Upper lobe of left lung (tissue), 6 donors: ENCODE data around the gene DDHD1. TPM values are rescaled to one million over a fixed set of nuclear protein-coding genes. Genes with fewer than 3 reads are reported as not detected.
"Not testable (repeated sequence)": the region's sequence is repeated elsewhere in the genome, so short reads cannot be mapped to it uniquely, and the experiment has no call there.

ENCODE experiments used
- ATAC-seq, 2 donors: fragments of 200-7000 bp; cut with Tn5 transposase; one replicate each; pipeline ENCODE4 v1.9.1; 2022; ENCODE audit warnings: mild to moderate bottlenecking in 2 of 2, moderate library complexity in 2 of 2; ENCODE audit not compliant: low FRiP score in 2 of 2
- DNase-seq, 2 donors: peaks; one replicate each; pipeline ENCODE4 v3.0.0-alpha.2; 2019 to 2020
- H3K27ac ChIP-seq, 4 donors: fragments of 200-600 bp; sonication (generic); one replicate each; pipeline ENCODE4 v1.5.1; 2016 to 2019
- H3K27me3 ChIP-seq, 4 donors: fragments of 200-600 bp; sonication (generic); one replicate each; pipeline ENCODE4 v1.5.1; 2017 to 2019
- H3K36me3 ChIP-seq, 4 donors: fragments of 200-600 bp; sonication (generic); one replicate each; pipeline ENCODE4 v1.5.1; 2016 to 2019
- H3K4me1 ChIP-seq, 4 donors: fragments of 200-600 bp; sonication (generic); one replicate each; pipeline ENCODE4 v1.5.1; 2018 to 2019
- H3K4me3 ChIP-seq, 4 donors: fragments of 200-600 bp; sonication (generic); one replicate each; pipeline ENCODE4 v1.5.1; 2017 to 2019; ENCODE audit warnings: mild to moderate bottlenecking in 2 of 4, moderate library complexity in 1 of 4
- H3K9me3 ChIP-seq, 4 donors: fragments of 200-600 bp; sonication (generic); one replicate each; pipeline ENCODE4 v1.5.1; 2018 to 2019
- EP300 ChIP-seq, 4 donors: sonication (generic); formaldehyde crosslinking; IDR thresholded peaks; one replicate each; pipeline ENCODE4 v1.5.1; 2017; ENCODE audit warnings: antibody characterized with exemption in 4 of 4, control low read depth in 2 of 4
- POLR2A ChIP-seq, 4 donors: fragments of 450-650 bp; IDR thresholded peaks; one replicate each; pipeline ENCODE4 v1.5.1; 2016 to 2017; ENCODE audit warnings: antibody characterized with exemption in 4 of 4, mild to moderate bottlenecking in 2 of 4
- POLR2AphosphoS5 ChIP-seq, 2 donors: sonication (generic); formaldehyde crosslinking; IDR thresholded peaks; one replicate each; pipeline ENCODE4 v1.5.1; 2017; ENCODE audit warnings: antibody characterized with exemption in 2 of 2
- WGBS, 2 donors: methylation state at CpG; one replicate each; pipeline ENCODE4 v1.1.5; 2017 to 2018; 5-methylcytosine and 5-hydroxymethylcytosine counted together
- total RNA-seq, 6 donors: library from RNA; depleted of rRNA in 4 of 6; stranded (reverse); fragments of >200 nt in 4 of 6; gene quantifications; one replicate each; pipeline versions ENCODE4 v1.1.0 to v1.2.1, GENCODE V29; 2016 to 2021
- TF ChIP-seq, protein P1 (sequence below), 6 experiments: fragments of 450-650 bp in 4 of 6; fragments of 200-600 bp in 2 of 6; sonication (generic) in 2 of 6; IDR thresholded peaks; one replicate each; pipeline ENCODE4 v1.5.1; 2016 to 2019; ENCODE audit warnings: antibody characterized with exemption in 6 of 6
- donor health status: DM: no; HTN: no; CAD: no; lungs with moderate emphysema.
- donor health status: DM: no; HTN: yes; CAD: no; lungs with severe emphysema.

The DDHD1 gene
- total RNA-seq, 6 donors from 2014 or later, result 18.4 to 30.8 (median 25.8) TPM

- Histone ChIP-seq H3K9me3 (no peaks in the 10 kb centered on the region), H3K4me3 (no peak overlapping the region), H3K36me3 (no peaks in the 10 kb centered on the region), H3K27me3 (no peaks in the 10 kb centered on the region), H3K4me1 (peaks cover 0 to 6% (median 2%) of the 10 kb centered on the region in 4 donors), H3K27ac (no peak overlapping the region)
- DNase-seq (no peak), ATAC-seq (no peak)
- TF ChIP-seq POLR2A (IDR thresholded peaks at IDR 0.05), result no peak
- TF ChIP-seq EP300 (IDR thresholded peaks at IDR 0.05), result no peak
- TF ChIP-seq, protein P1, sequence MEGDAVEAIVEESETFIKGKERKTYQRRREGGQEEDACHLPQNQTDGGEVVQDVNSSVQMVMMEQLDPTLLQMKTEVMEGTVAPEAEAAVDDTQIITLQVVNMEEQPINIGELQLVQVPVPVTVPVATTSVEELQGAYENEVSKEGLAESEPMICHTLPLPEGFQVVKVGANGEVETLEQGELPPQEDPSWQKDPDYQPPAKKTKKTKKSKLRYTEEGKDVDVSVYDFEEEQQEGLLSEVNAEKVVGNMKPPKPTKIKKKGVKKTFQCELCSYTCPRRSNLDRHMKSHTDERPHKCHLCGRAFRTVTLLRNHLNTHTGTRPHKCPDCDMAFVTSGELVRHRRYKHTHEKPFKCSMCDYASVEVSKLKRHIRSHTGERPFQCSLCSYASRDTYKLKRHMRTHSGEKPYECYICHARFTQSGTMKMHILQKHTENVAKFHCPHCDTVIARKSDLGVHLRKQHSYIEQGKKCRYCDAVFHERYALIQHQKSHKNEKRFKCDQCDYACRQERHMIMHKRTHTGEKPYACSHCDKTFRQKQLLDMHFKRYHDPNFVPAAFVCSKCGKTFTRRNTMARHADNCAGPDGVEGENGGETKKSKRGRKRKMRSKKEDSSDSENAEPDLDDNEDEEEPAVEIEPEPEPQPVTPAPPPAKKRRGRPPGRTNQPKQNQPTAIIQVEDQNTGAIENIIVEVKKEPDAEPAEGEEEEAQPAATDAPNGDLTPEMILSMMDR (IDR thresholded peaks at IDR 0.05), result no peak
- TF ChIP-seq POLR2AphosphoS5 (IDR thresholded peaks at IDR 0.05), result no peak
- 71 to 100% methylated on average over 2 of the region's 2 CpGs for WGBS, 2 donors
Measured at GRCh38 chr14:53128303-53129028, 24.7 kb downstream of the DDHD1 start.

GRCh38 chr14:53127832-53128231, 25.3 kb downstream of the DDHD1 start:
- Histone ChIP-seq H3K9me3 (no peaks in the 10 kb centered on the region), H3K4me3 (no peak overlapping the region), H3K27me3 (no peaks in the 10 kb centered on the region), H3K27ac (no peak overlapping the region), H3K36me3 (no peaks in the 10 kb centered on the region), H3K4me1 (peaks cover 0 to 6% (median 2%) of the 10 kb centered on the region in 4 donors)
- 83 to 88% methylated on average over 7 of the region's 7 CpGs for WGBS, 2 donors
- DNase-seq, result no peak
- TF ChIP-seq, protein P1 (IDR thresholded peaks at IDR 0.05), result no peak
- TF ChIP-seq EP300 (IDR thresholded peaks at IDR 0.05) (no peak), POLR2AphosphoS5 (IDR thresholded peaks at IDR 0.05) (no peak), POLR2A (IDR thresholded peaks at IDR 0.05) (no peak)
- no peak for ATAC-seq

DNA sequence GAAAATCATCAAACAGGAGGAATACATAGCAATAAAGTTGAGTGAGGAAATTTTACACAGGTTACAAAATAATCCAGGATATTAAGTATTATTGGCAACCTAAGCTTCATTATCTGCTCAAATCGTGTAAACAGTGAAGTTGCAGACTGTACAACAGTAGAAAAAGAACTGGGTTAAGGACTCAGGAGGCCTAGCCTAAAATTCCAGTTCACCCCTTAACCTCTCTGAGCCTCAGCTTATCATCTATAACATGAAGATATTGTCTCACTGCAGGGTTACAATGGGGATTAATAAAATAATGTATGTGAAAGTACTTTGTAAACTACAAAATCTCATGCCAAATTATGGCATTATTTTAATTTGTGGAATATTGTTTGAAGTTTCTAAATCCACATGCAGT, 26.0 kb downstream of the DDHD1 start:
- H3K4me1 ChIP-seq, result peaks cover 0 to 6% (median 2%) of the 10 kb centered on the region in 4 donors
- TF ChIP-seq EP300 (IDR thresholded peaks at IDR 0.05), result no peak
- TF ChIP-seq, protein P1 (IDR thresholded peaks at IDR 0.05), result no peak
- TF ChIP-seq POLR2A (IDR thresholded peaks at IDR 0.05), result no peak
- TF ChIP-seq POLR2AphosphoS5 (IDR thresholded peaks at IDR 0.05), result no peak
- peak overlapping the region in 1 of 4 donors; percentile 3 for H3K4me3 ChIP-seq
- DNase-seq (no peak), ATAC-seq (no peak)
- no peaks in the 10 kb centered on the region for H3K36me3 ChIP-seq
- no peaks in the 10 kb centered on the region for H3K9me3 ChIP-seq
- no peaks in the 10 kb centered on the region for H3K27me3 ChIP-seq
- peak overlapping the region in 1 of 4 donors; percentile 10 for H3K27ac ChIP-seq
- 13 to 19% methylated on average over 1 of the region's 1 CpG for WGBS, 2 donors

- peaks cover 0 to 6% (median 2%) of the 10 kb centered on the region in 4 donors for H3K4me1 ChIP-seq
- H3K4me3 ChIP-seq, result peak overlapping the region in 2 of 4 donors; percentile 3
- DNase-seq, result no peak
- 37 to 41% methylated on average over 6 of the region's 6 CpGs for WGBS, 2 donors
- no peaks in the 10 kb centered on the region for H3K36me3 ChIP-seq
- no peak for TF ChIP-seq EP300 (IDR thresholded peaks at IDR 0.05)
- TF ChIP-seq, protein P1 (IDR thresholded peaks at IDR 0.05), result no peak
- no peak for TF ChIP-seq POLR2AphosphoS5 (IDR thresholded peaks at IDR 0.05)
- no peak for TF ChIP-seq POLR2A (IDR thresholded peaks at IDR 0.05)
- H3K9me3 ChIP-seq, result no peaks in the 10 kb centered on the region
- peak overlapping the region in 1 of 4 donors; percentile 10 for H3K27ac ChIP-seq
- no peak for ATAC-seq
- no peaks in the 10 kb centered on the region for H3K27me3 ChIP-seq
Measured at GRCh38 chr14:53126731-53127130, 26.4 kb downstream of the DDHD1 start.

- peaks cover 0 to 6% (median 2%) of the 10 kb centered on the region in 4 donors for H3K4me1 ChIP-seq
- DNase-seq (no peak), ATAC-seq (peak in 1 of 2 donors; percentile 36)
- no peaks in the 10 kb centered on the region for H3K9me3 ChIP-seq
- no peaks in the 10 kb centered on the region for H3K27me3 ChIP-seq
- 74 to 75% methylated on average over 3 of the region's 3 CpGs for WGBS, 2 donors
- H3K4me3 ChIP-seq, result no peak overlapping the region
- H3K27ac ChIP-seq, result no peak overlapping the region
- TF ChIP-seq, protein P1 (IDR thresholded peaks at IDR 0.05), result no peak
- no peaks in the 10 kb centered on the region for H3K36me3 ChIP-seq
Measured at GRCh38 chr14:53124786-53125185, 28.3 kb downstream of the DDHD1 start.

DNA sequence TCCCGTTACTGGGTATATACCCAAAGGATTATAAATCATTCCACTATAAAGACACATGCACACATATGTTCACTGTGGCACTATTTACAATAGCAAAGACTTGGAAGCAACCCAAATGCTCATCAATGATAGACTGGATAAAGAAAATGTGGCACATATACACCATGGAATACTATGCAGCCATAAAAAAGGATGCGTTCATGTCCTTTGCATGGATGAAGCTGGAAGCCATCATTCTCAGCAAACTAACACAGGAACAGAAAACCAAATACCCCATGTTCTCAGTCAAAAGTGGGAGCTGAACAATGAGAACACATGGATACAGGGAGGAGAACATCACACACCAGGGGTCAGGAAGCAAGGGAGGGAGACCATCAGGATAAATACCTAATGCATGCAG, 31.7 kb downstream of the DDHD1 start:
- H3K9me3 ChIP-seq, H3K27me3 ChIP-seq, H3K36me3 ChIP-seq, ATAC-seq, H3K4me3 ChIP-seq, H3K4me1 ChIP-seq, DNase-seq, H3K27ac ChIP-seq: not testable (repeated sequence)
- 95 to 100% methylated on average over 2 of the region's 2 CpGs for WGBS, 2 donors

DNA sequence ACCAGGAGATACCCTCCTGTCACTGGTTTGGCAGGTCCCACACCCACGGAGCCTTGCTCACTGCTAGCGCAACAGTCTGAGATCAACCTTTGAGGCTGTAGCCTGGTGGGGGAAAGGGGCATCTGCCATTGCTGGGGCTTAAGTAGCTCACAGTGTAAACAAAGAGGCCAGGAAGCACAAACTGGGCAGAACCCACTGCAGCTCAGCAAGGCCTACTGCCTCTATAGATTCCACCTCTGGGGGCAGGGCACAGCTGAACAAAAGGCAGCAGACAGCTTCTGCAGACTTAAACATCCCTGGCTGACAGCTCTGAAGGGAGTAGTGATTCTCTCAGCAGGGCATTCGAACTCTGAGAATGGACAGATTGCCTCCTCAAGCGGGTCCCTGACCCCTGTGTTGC, 35.6 kb downstream of the DDHD1 start:
- H3K9me3 ChIP-seq, H3K27ac ChIP-seq, ATAC-seq, H3K4me1 ChIP-seq, DNase-seq, H3K27me3 ChIP-seq, H3K4me3 ChIP-seq, H3K36me3 ChIP-seq: not testable (repeated sequence)
- WGBS, 2 donors, result 92% methylated on average over 4 of the region's 4 CpGs; no CpG with 5 or more reads in 1 of the 2 donors
